HepG2 (cell line): ENCODE data around the gene PSD4. TPM values are rescaled to one million over a fixed set of nuclear protein-coding genes. Genes with fewer than 3 reads are reported as not detected.

Source experiments
- FOSL1 ChIP-seq: sonication (generic); formaldehyde crosslinking; IDR thresholded peaks from 2 replicates; pipeline ENCODE4 v1.9.0; 2021; ENCODE audit warnings: missing genetic modification reagents, borderline replicate concordance
- FOSL2 ChIP-seq: sonication (generic); formaldehyde crosslinking; IDR thresholded peaks from 2 replicates; pipeline ENCODE4 v1.4.0; 2020; ENCODE audit warnings: missing genetic modification reagents
- KMT2A ChIP-seq: sonication (generic); formaldehyde crosslinking; IDR thresholded peaks from 2 replicates; pipeline ENCODE4 v1.4.0; 2020; ENCODE audit warnings: missing genetic modification reagents
- MED13 ChIP-seq: sonication (generic); formaldehyde crosslinking; IDR thresholded peaks from 2 replicates; pipeline ENCODE4 v1.5.0; 2020; ENCODE audit warnings: missing genetic modification reagents
- MEIS2 ChIP-seq: sonication (generic); formaldehyde crosslinking; IDR thresholded peaks from 2 replicates; pipeline ENCODE4 v1.9.0; 2021; ENCODE audit warnings: mild to moderate bottlenecking, missing genetic modification reagents
- NAIF1 ChIP-seq: sonication (generic); formaldehyde crosslinking; IDR thresholded peaks from 2 replicates; pipeline ENCODE4 v1.5.0; 2020; ENCODE audit warnings: mild to moderate bottlenecking, missing genetic modification reagents, borderline replicate concordance
- NCOA1 ChIP-seq: sonication (generic); formaldehyde crosslinking; IDR thresholded peaks from 2 replicates; pipeline ENCODE4 v1.9.0; 2021; ENCODE audit warnings: missing genetic modification reagents
- REPIN1 ChIP-seq: sonication (generic); formaldehyde crosslinking; IDR thresholded peaks from 2 replicates; pipeline ENCODE4 v1.8.0; 2022; ENCODE audit warnings: missing genetic modification reagents, low read depth, mild to moderate bottlenecking, borderline replicate concordance
- TCF7 ChIP-seq: sonication (generic); IDR thresholded peaks from 2 replicates; pipeline ENCODE4 v1.6.1; 2016; ENCODE audit warnings: antibody characterized with exemption, low read depth
- TFE3 ChIP-seq: IDR thresholded peaks from 2 replicates; pipeline ENCODE4 v1.6.1; 2016
- ZBTB44 ChIP-seq: sonication (generic); formaldehyde crosslinking; IDR thresholded peaks from 2 replicates; pipeline ENCODE4 v1.4.0; 2020; ENCODE audit warnings: missing genetic modification reagents
- ZMAT3 ChIP-seq: sonication (generic); formaldehyde crosslinking; conservative IDR thresholded peaks from 2 replicates; pipeline ENCODE4 v1.7.0; 2021; ENCODE audit warnings: missing genetic modification reagents
- ZNF12 ChIP-seq: sonication (generic); formaldehyde crosslinking; IDR thresholded peaks from 2 replicates; pipeline ENCODE4 v1.5.0; 2020; ENCODE audit warnings: missing genetic modification reagents
- ZNF205 ChIP-seq: IDR thresholded peaks from 2 replicates; pipeline ENCODE4 v1.6.1; 2018; ENCODE audit warnings: missing biosample characterization, missing genetic modification reagents
- ZNF747 ChIP-seq: sonication (generic); formaldehyde crosslinking; IDR thresholded peaks from 2 replicates; pipeline ENCODE4 v1.8.1; 2023; ENCODE audit warnings: missing genetic modification reagents, mild to moderate bottlenecking, borderline replicate concordance
- ZNF816 ChIP-seq: sonication (generic); formaldehyde crosslinking; IDR thresholded peaks from 2 replicates; pipeline ENCODE4 v1.8.0; 2022; ENCODE audit warnings: missing genetic modification reagents, mild to moderate bottlenecking, borderline replicate concordance
- ZSCAN30 ChIP-seq: sonication (generic); formaldehyde crosslinking; IDR thresholded peaks from 2 replicates; pipeline ENCODE4 v1.5.0; 2020; ENCODE audit warnings: mild to moderate bottlenecking, missing genetic modification reagents
- polyA plus RNA-seq, 8 experiments: library from polyadenylated mRNA; depleted of rRNA in 3 of 8; stranded (reverse) in 7 of 8; unstranded in 1 of 8; fragments of >200 nt; fragmentation: Illumina TruSeq in 4 of 8; extraction: Trizol in 4 of 8; gene quantifications; 2 replicates each; pipeline versions ENCODE4 v1.2.1 to v1.2.3, GENCODE V29; 2011 to 2016; ENCODE audit warnings: low read depth in 4 of 8, missing spikeins in 1 of 8, mixed read lengths in 1 of 8; ENCODE audit not compliant: insufficient read depth in 1 of 8
- total RNA-seq, 5 experiments: library from RNA; depleted of rRNA; stranded (reverse); fragments of >200 nt; fragmentation: Illumina TruSeq; extraction: Trizol; gene quantifications; 2 replicates each; pipeline ENCODE4 v1.2.3, GENCODE V29; 2016; ENCODE audit warnings: low read depth in 1 of 5
- TF ChIP-seq, protein P1 (sequence below): IDR thresholded peaks from 2 replicates; pipeline ENCODE4 v1.6.1; 2016; ENCODE audit warnings: low read depth, control low read depth
- TF ChIP-seq, protein P2 (sequence below): sonication (generic); formaldehyde crosslinking; IDR thresholded peaks from 2 replicates; pipeline ENCODE4 v1.8.1; 2023; ENCODE audit warnings: mild to moderate bottlenecking, moderate library complexity, missing genetic modification reagents
- TF ChIP-seq, protein P3 (sequence below): sonication (generic); formaldehyde crosslinking; IDR thresholded peaks from 2 replicates; pipeline ENCODE4 v1.4.0; 2020; ENCODE audit warnings: mild to moderate bottlenecking, missing genetic modification reagents

PSD4 gene
- total and polyA plus RNA-seq, 2 of the 13 experiments (the other 11 are each of a cell fraction or from before 2014, with no cell fraction given) = 5.8 to 9.4 TPM

DNA sequence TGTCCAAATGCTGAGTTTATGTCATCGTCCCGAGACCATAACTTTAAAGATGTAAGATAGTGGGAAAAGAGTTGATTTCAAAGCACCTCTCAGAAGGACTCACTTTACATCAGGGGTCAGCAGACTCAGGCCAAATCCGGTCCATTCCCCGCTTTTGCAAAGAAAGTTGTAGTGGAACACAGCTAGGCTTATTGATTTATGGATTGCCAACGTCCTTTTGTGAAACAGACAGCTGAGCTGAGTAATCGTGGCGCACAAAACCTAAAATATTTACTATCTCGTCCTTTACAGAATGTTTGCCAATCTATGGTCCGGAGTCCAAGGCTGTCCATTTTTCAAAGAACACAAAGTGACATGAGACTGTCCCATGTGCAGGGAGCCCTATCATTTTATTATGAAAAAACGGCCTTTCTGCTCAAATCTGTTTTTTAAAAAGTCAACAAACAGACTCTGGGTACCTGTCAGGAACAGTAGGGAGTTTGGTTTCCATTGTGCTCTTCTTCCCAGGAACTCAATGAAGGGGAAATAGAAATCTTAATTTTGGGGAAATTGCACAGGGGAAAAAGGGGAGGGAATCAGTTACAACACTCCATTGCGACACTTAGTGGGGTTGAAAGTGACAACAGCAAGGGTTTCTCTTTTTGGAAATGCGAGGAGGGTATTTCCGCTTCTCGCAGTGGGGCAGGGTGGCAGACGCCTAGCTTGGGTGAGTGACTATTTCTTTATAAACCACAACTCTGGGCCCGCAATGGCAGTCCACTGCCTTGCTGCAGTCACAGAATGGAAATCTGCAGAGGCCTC is 46.7 kb upstream of the PSD4 start, which contains the start of gene IL1RN (continued):
- TF ChIP-seq REPIN1 (CRISPR knock-in tag) (peak; percentile 86; the same call in 1 of the 2 replicates), KMT2A (CRISPR knock-in tag) (peak; percentile 40; the same call in 1 of the 2 replicates), TCF7 (peak; percentile 93), ZNF816 (no peak), ZMAT3 (CRISPR knock-in tag) (peak; percentile 93), NAIF1 (peak; percentile 51; the same call in 1 of the 2 replicates), MED13 (peak; percentile 86; the same call in 1 of the 2 replicates), ZBTB44 (peak; percentile 84; the same call in 1 of the 2 replicates), FOSL2 (CRISPR knock-in tag) (peak; percentile 96), TFE3 (CRISPR knock-in tag) (peak; percentile 92), ZNF12 (0 out of 2 replicates have a peak, but pooled peaks have one; percentile 15), MEIS2 (CRISPR knock-in tag) (peak; percentile 99), ZNF747 (peak; percentile 71; the same call in 1 of the 2 replicates), ZSCAN30 (CRISPR knock-in tag) (no peak), NCOA1 (CRISPR knock-in tag) (peak; percentile 86), ZNF205 (CRISPR knock-in tag) (no peak), FOSL1 (CRISPR knock-in tag) (peak; percentile 78; the same call in 1 of the 2 replicates)
- TF ChIP-seq, protein P1, sequence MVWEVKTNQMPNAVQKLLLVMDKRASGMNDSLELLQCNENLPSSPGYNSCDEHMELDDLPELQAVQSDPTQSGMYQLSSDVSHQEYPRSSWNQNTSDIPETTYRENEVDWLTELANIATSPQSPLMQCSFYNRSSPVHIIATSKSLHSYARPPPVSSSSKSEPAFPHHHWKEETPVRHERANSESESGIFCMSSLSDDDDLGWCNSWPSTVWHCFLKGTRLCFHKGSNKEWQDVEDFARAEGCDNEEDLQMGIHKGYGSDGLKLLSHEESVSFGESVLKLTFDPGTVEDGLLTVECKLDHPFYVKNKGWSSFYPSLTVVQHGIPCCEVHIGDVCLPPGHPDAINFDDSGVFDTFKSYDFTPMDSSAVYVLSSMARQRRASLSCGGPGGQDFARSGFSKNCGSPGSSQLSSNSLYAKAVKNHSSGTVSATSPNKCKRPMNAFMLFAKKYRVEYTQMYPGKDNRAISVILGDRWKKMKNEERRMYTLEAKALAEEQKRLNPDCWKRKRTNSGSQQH (CRISPR knock-in tag) = peak; percentile 59; the same call in 1 of the 2 replicates
- TF ChIP-seq, protein P2, sequence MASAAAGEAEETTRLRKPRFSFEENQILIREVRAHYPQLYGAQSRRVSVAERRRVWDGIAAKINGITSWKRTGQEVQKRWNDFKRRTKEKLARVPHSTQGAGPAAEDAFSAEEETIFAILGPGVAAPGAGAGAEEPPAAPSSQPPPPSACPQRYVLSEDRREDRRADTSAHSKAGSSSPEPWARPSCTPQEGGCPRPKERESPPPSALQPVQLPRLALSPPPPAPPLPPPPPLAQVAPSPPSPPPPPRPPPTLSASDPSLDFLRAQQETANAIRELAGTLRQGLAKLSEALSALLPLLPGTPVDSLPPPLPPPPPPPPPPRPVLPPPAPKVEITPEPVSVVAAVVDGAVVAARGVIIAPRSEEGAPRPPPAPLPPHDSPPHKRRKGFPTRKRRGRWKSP (CRISPR knock-in tag) = peak; percentile 64; the same call in 1 of the 2 replicates
- TF ChIP-seq, protein P3, sequence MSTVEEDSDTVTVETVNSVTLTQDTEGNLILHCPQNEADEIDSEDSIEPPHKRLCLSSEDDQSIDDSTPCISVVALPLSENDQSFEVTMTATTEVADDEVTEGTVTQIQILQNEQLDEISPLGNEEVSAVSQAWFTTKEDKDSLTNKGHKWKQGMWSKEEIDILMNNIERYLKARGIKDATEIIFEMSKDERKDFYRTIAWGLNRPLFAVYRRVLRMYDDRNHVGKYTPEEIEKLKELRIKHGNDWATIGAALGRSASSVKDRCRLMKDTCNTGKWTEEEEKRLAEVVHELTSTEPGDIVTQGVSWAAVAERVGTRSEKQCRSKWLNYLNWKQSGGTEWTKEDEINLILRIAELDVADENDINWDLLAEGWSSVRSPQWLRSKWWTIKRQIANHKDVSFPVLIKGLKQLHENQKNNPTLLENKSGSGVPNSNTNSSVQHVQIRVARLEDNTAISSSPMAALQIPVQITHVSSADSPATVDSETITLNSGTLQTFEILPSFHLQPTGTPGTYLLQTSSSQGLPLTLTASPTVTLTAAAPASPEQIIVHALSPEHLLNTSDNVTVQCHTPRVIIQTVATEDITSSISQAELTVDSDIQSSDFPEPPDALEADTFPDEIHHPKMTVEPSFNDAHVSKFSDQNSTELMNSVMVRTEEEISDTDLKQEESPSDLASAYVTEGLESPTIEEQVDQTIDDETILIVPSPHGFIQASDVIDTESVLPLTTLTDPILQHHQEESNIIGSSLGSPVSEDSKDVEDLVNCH (CRISPR knock-in tag) = no peak
